H1 (cell line): ENCODE data around the gene KIAA0513. TPM values are rescaled to one million over a fixed set of nuclear protein-coding genes. Genes with fewer than 3 reads are reported as not detected.

Source experiments
- CTCF ChIA-PET: fragments of 300-600 bp; sonication (Branson Sonifier 250); formaldehyde crosslinking; loops from one replicate; lab custom pipeline; 2021; ENCODE audit not compliant: partially characterized antibody; lab: Charles Lee
- POLR2A ChIA-PET: fragments of 300-600 bp; sonication (Branson Sonifier 250); formaldehyde crosslinking; loops from one replicate; lab custom pipeline; 2021; ENCODE audit warnings: inconsistent platforms; ENCODE audit not compliant: partially characterized antibody; lab: Charles Lee
- DNase-seq, 2 experiments: peaks; one replicate each; pipeline versions ENCODE4 v3.0.0 to v3.0.0-alpha.2; 2010 to 2022; ENCODE audit warnings: low spot score in 2 of 2, low read depth in 1 of 2, mixed read lengths in 1 of 2
- FAIRE-seq: peaks from 2 replicates; lab custom pipeline; 2011; peaks lifted over from hg19 to GRCh38; lab: Jason Lieb, UNC
- H2AFZ ChIP-seq: 2 replicates; pipeline ENCODE4 v1.8.1; 2012; ENCODE audit warnings: low read length, inconsistent platforms
- H2AK5ac ChIP-seq: 2 replicates; pipeline ENCODE4 v1.6.1; 2013; ENCODE audit warnings: low read depth, low read length
- H2BK120ac ChIP-seq: replicated peaks from 2 replicates; pipeline ENCODE3; 2013; ENCODE audit warnings: low read depth, low read length, inconsistent platforms
- H2BK12ac ChIP-seq: 2 replicates; pipeline ENCODE4 v1.6.1; 2013; ENCODE audit warnings: low read depth, low read length
- H2BK15ac ChIP-seq: 2 replicates; pipeline ENCODE4 v1.6.1; 2013; ENCODE audit warnings: low read length
- H2BK20ac ChIP-seq: 2 replicates; pipeline ENCODE4 v1.6.1; 2013; ENCODE audit warnings: low read length
- H2BK5ac ChIP-seq: 2 replicates; pipeline ENCODE4 v1.6.1; 2013; ENCODE audit warnings: low read depth, low read length
- H3K14ac ChIP-seq: 2 replicates; pipeline ENCODE4 v1.6.1; 2013; ENCODE audit warnings: inconsistent platforms; ENCODE audit not compliant: insufficient read length
- H3K18ac ChIP-seq: 2 replicates; pipeline ENCODE4 v1.6.1; 2013; ENCODE audit warnings: low read length; ENCODE audit errors: extremely low read depth
- H3K23ac ChIP-seq: 2 replicates; pipeline ENCODE4 v1.6.1; 2013; ENCODE audit warnings: inconsistent platforms; ENCODE audit not compliant: insufficient read length
- H3K23me2 ChIP-seq: 2 replicates; pipeline ENCODE4 v1.6.1; 2013; ENCODE audit warnings: low read depth, low read length
- H3K27ac ChIP-seq: 2 replicates; pipeline ENCODE4 v1.6.1; 2011; ENCODE audit warnings: low read depth, low read length, inconsistent platforms
- H3K27me3 ChIP-seq, 4 experiments: replicated peaks in 1 of 4; 1 replicate in 1 of 4; 2 replicates in 3 of 4; pipeline versions ENCODE4 v1.6.1 to v1.8.1; 2011 to 2013; ENCODE audit warnings: low read length in 3 of 4, mild to moderate bottlenecking in 3 of 4, inconsistent platforms in 2 of 4, mixed read lengths in 2 of 4, moderate library complexity in 1 of 4; ENCODE audit not compliant: control insufficient read depth in 3 of 4, insufficient read depth in 3 of 4; ENCODE audit errors: extremely low read depth in 1 of 4
- H3K36me3 ChIP-seq, 4 experiments: 2 replicates each; pipeline versions ENCODE4 v1.6.1 to v1.8.1; 2011 to 2013; ENCODE audit warnings: mild to moderate bottlenecking in 4 of 4, low read length in 3 of 4, moderate library complexity in 2 of 4, control low read depth in 1 of 4, inconsistent platforms in 1 of 4; ENCODE audit not compliant: insufficient read depth in 4 of 4, control insufficient read depth in 2 of 4
- H3K4ac ChIP-seq: replicated peaks from 2 replicates; pipeline ENCODE3; 2013; ENCODE audit warnings: low read length, low read depth, mixed read lengths, inconsistent platforms; ENCODE audit not compliant: insufficient read length
- H3K4me1 ChIP-seq, 4 experiments: replicated peaks in 1 of 4; 1 replicate in 1 of 4; 2 replicates in 3 of 4; pipeline versions ENCODE4 v1.6.1 to v1.8.1; 2011 to 2013; ENCODE audit warnings: low read length in 3 of 4, inconsistent platforms in 2 of 4, mixed read lengths in 1 of 4; ENCODE audit not compliant: insufficient read depth in 4 of 4, control insufficient read depth in 3 of 4
- H3K4me2 ChIP-seq, 2 experiments: 2 replicates each; pipeline versions ENCODE4 v1.6.1 to v1.8.1; 2011 to 2013; ENCODE audit warnings: low read depth in 2 of 2, low read length in 2 of 2, control low read depth in 1 of 2, inconsistent platforms in 1 of 2, mild to moderate bottlenecking in 1 of 2; ENCODE audit not compliant: insufficient read depth in 1 of 2
- H3K4me3 ChIP-seq, 4 experiments: fragments of 200-600, 300-600 bp in 1 of 4; sonication (generic), shearing (Covaris generic), sonication (Bioruptor Twin) in 1 of 4; 2 replicates each; pipeline versions ENCODE4 v1.5.1 to v1.8.1; 2011 to 2016; ENCODE audit warnings: low read length in 4 of 4, low read depth in 3 of 4, control low read depth in 2 of 4, inconsistent platforms in 2 of 4, mild to moderate bottlenecking in 2 of 4, mixed read lengths in 1 of 4, moderate library complexity in 1 of 4; ENCODE audit not compliant: insufficient read depth in 2 of 4; ENCODE audit errors: extremely low read depth in 1 of 4
- H3K56ac ChIP-seq: replicated peaks from 2 replicates; pipeline ENCODE3; 2013; ENCODE audit warnings: low read depth, mild to moderate bottlenecking, mixed read lengths, low read length, inconsistent platforms; ENCODE audit not compliant: insufficient read length
- H3K79me1 ChIP-seq: 2 replicates; pipeline ENCODE4 v1.6.1; 2013; ENCODE audit warnings: low read depth, low read length, control low read depth
- H3K79me2 ChIP-seq, 2 experiments: 2 replicates each; pipeline versions ENCODE4 v1.6.1 to v1.8.1; 2012 to 2013; ENCODE audit warnings: low read length in 2 of 2, mild to moderate bottlenecking in 2 of 2, inconsistent platforms in 1 of 2; ENCODE audit not compliant: insufficient read depth in 2 of 2, control insufficient read depth in 1 of 2
- H3K9ac ChIP-seq, 4 experiments: replicated peaks in 1 of 4; 1 replicate in 1 of 4; 2 replicates in 3 of 4; pipeline versions ENCODE4 v1.6.1 to v1.8.1; 2011 to 2013; ENCODE audit warnings: low read depth in 3 of 4, low read length in 3 of 4, control low read depth in 2 of 4, mild to moderate bottlenecking in 2 of 4, moderate library complexity in 2 of 4, inconsistent platforms in 1 of 4; ENCODE audit errors: extremely low read depth in 1 of 4
- H3K9me3 ChIP-seq, 2 experiments: 2 replicates each; pipeline versions ENCODE4 v1.6.1 to v1.8.1; 2012 to 2013; ENCODE audit warnings: mild to moderate bottlenecking in 2 of 2, moderate library complexity in 2 of 2, control low read depth in 1 of 2, inconsistent platforms in 1 of 2, low read depth in 1 of 2, low read length in 1 of 2, mixed read lengths in 1 of 2; ENCODE audit not compliant: insufficient read depth in 2 of 2
- H4K20me1 ChIP-seq, 2 experiments: replicated peaks in 1 of 2; 2 replicates each; pipeline versions ENCODE3 to v1.8.1; 2011 to 2013; ENCODE audit warnings: inconsistent platforms in 2 of 2, low read length in 2 of 2, mild to moderate bottlenecking in 1 of 2; ENCODE audit not compliant: insufficient read depth in 2 of 2, control insufficient read depth in 1 of 2
- H4K5ac ChIP-seq: 2 replicates; pipeline ENCODE4 v1.6.1; 2013; ENCODE audit warnings: low read length, low read depth, mixed read lengths, inconsistent platforms; ENCODE audit not compliant: insufficient read length
- H4K8ac ChIP-seq: 2 replicates; pipeline ENCODE4 v1.8.0; 2013; ENCODE audit warnings: mild to moderate bottlenecking, moderate library complexity, low read length, inconsistent platforms; ENCODE audit not compliant: insufficient read depth; ENCODE audit errors: extremely low read depth
- H4K91ac ChIP-seq: replicated peaks from 2 replicates; pipeline ENCODE3; 2013; ENCODE audit warnings: low read length, mixed read lengths, inconsistent platforms; ENCODE audit not compliant: insufficient read length
- CBX5 ChIP-seq: fragments of 300-800, 300-1000 bp; sonication (generic); IDR thresholded peaks from 2 replicates; pipeline ENCODE4 v1.7.1; 2016; ENCODE audit warnings: antibody characterized with exemption, low read length, low read depth
- CTBP2 ChIP-seq: IDR thresholded peaks from 2 replicates; pipeline ENCODE4 v1.7.0; 2011; ENCODE audit warnings: borderline replicate concordance, mild to moderate bottlenecking, moderate library complexity, mixed read lengths, low read length; ENCODE audit not compliant: insufficient read depth, insufficient read length
- NANOG ChIP-seq: IDR thresholded peaks from 2 replicates; pipeline ENCODE4 v1.6.1; 2011; ENCODE audit warnings: low read length, low read depth, mild to moderate bottlenecking, inconsistent platforms; ENCODE audit not compliant: insufficient read depth, poor library complexity, severe bottlenecking
- SP2 ChIP-seq: IDR thresholded peaks from 2 replicates; pipeline ENCODE4 v1.6.1; 2012; ENCODE audit warnings: mild to moderate bottlenecking, low read length, inconsistent platforms
- TEAD4 ChIP-seq: IDR thresholded peaks from 2 replicates; pipeline ENCODE4 v1.6.1; 2012; ENCODE audit warnings: low read depth, low read length, inconsistent platforms, mixed read lengths
- WGBS, 2 experiments: shearing (Covaris generic) in 1 of 2; methylation state at CpG; one replicate each; pipeline versions ENCODE4 v1.1.6 to v1.1.7; 2013 to 2015; ENCODE audit warnings: low lambda C conversion rate in 2 of 2, mixed read lengths in 2 of 2, inconsistent platforms in 1 of 2, low coverage in 1 of 2, missing lambda C conversion rate in 1 of 2; ENCODE audit not compliant: insufficient replicate concordance in 2 of 2, insufficient coverage in 1 of 2, insufficient read length in 1 of 2; ENCODE audit errors: extremely low coverage in 1 of 2, missing lambda C conversion rate in 1 of 2; 5-methylcytosine and 5-hydroxymethylcytosine counted together
- polyA plus RNA-seq, 7 experiments: library from polyadenylated mRNA; depleted of rRNA in 3 of 7; stranded (reverse) in 5 of 7; unstranded in 2 of 7; fragments of >200 nt in 5 of 7; fragments of 200-250 nt in 2 of 7; gene quantifications; 1 replicate in 5 of 7; 2 replicates in 1 of 7; 4 replicates in 1 of 7; pipeline versions ENCODE4 v1.2.1 to v1.2.3, GENCODE V29; 2011 to 2013; ENCODE audit warnings: missing spikeins in 2 of 7, mixed read lengths in 2 of 7
- total RNA-seq: library from RNA; stranded (reverse); fragmentation: NEBNext Ultra II Directional; extraction: Animal tissue kit (Norgen Biotek cat#: 25700); gene quantifications from 2 replicates; pipeline ENCODE4 v1.2.1, GENCODE V29; 2021
- TF ChIP-seq, protein P1 (sequence below): IDR thresholded peaks from 2 replicates; pipeline ENCODE4 v1.6.1; 2012; ENCODE audit warnings: inconsistent platforms

Gene KIAA0513
- total and polyA plus RNA-seq, 2 of the 8 experiments (the other 6 are each of a cell fraction or from before 2014, with no cell fraction given): 2.1 to 6.1 TPM

DNA sequence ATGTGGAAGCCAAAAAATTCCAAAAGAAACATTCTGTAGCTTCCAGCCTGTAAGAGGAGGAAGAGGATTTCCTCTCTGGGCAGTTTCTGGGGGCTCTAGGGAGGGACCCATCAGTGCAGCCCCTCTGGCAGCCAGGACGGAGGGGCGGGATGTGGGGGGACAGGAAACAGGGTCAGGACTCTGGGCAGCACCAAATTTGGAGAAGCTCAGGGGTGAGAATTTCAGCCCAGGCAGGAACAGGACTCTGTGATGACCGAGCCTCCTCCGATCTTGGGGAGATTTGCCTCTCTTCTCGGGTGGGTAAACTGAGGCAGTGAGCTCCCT, 103.1 kb downstream of the KIAA0513 start:
- DNase-seq: no peak
- no peak overlapping the region for H2BK120ac ChIP-seq
- no peak overlapping the region for H2BK15ac ChIP-seq
- peaks cover 4 to 16% (median 8%) of the 10 kb centered on the region in 4 experiments for H3K4me1 ChIP-seq
- H3K27me3 ChIP-seq: no peaks in the 10 kb centered on the region
- TF ChIP-seq TEAD4: no peak
- TF ChIP-seq, protein P1, sequence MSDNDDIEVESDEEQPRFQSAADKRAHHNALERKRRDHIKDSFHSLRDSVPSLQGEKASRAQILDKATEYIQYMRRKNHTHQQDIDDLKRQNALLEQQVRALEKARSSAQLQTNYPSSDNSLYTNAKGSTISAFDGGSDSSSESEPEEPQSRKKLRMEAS: no peak
- TF ChIP-seq CTBP2: no peak
- no peak for TF ChIP-seq CBX5
- TF ChIP-seq NANOG: no peak
- no peak for TF ChIP-seq SP2
- H2BK20ac ChIP-seq: no peak overlapping the region
- H3K27ac ChIP-seq: no peak overlapping the region
- no peak overlapping the region for H3K23ac ChIP-seq
- no peak overlapping the region for H3K18ac ChIP-seq
- H3K4me2 ChIP-seq: no peak overlapping the region
- POLR2A ChIA-PET: no interaction called here
- H3K14ac ChIP-seq: no peak overlapping the region
- H2BK5ac ChIP-seq: no peak overlapping the region
- H3K36me3 ChIP-seq: no peaks in the 10 kb centered on the region
- no peaks in the 10 kb centered on the region for H3K23me2 ChIP-seq
- CTCF ChIA-PET: interaction anchor here (1.3 to 3.9 kb wide), 4 partner anchors 11 to 144 kb away, joined by 3 to 10 read pairs (median 7); no protein-coding TSS in a partner anchor
- WGBS, 2 experiments: 92% methylated on average over 5 of the region's 5 CpGs; no CpG with 5 or more reads in 1 of the 2 experiments
- H4K5ac ChIP-seq: no peak overlapping the region
- H3K9me3 ChIP-seq: no peaks in the 10 kb centered on the region
- H3K79me1 ChIP-seq: no peaks in the 10 kb centered on the region
- H2BK12ac ChIP-seq: no peak overlapping the region
- H4K91ac ChIP-seq: no peak overlapping the region
- H2AFZ ChIP-seq: no peak overlapping the region
- H4K8ac ChIP-seq: no peak overlapping the region
- no peak overlapping the region for H3K4me3 ChIP-seq
- H2AK5ac ChIP-seq: no peak overlapping the region
- no peak overlapping the region for H3K4ac ChIP-seq
- no peak for FAIRE-seq
- H4K20me1 ChIP-seq: no peaks in the 10 kb centered on the region
- no peak overlapping the region for H3K56ac ChIP-seq
- no peaks in the 10 kb centered on the region for H3K79me2 ChIP-seq
- no peak overlapping the region for H3K9ac ChIP-seq
